Measurements from ENCODE around the gene SLC7A6OS. TPM values are rescaled to one million over a fixed set of nuclear protein-coding genes. Genes with fewer than 3 reads are reported as not detected.

The SLC7A6OS gene
- total and polyA plus RNA-seq, 2 experiments from 2014 or later: 8.8 to 18.9 TPM

- no peaks in the 10 kb centered on the region for H3K9me2 ChIP-seq (replicated peaks; ENCODE audit: insufficient read depth)
- no peak overlapping the region for H2AFZ ChIP-seq
- no peaks in the 10 kb centered on the region for H3K27me3 ChIP-seq
- WGBS (ENCODE audit: low lambda C conversion rate, missing lambda C conversion rate): 90% methylated on average over 7 of the region's 7 CpGs
- no peaks in the 10 kb centered on the region for H3K36me3 ChIP-seq (replicated peaks; ENCODE audit: insufficient read depth, low read depth)
- no peak overlapping the region for H3K4me3 ChIP-seq
- H3K27ac ChIP-seq: no peak overlapping the region
- H3K4me1 ChIP-seq (ENCODE audit: insufficient read depth): no peaks in the 10 kb centered on the region
- no peak for DNase-seq (ENCODE audit: low spot score)
- H4K20me1 ChIP-seq (ENCODE audit: insufficient read depth, poor library complexity, severe bottlenecking): no peaks in the 10 kb centered on the region
- H3K79me2 ChIP-seq: no peaks in the 10 kb centered on the region
- TF ChIP-seq EZH2phosphoT487 (IDR thresholded peaks at IDR 0.05; ENCODE audit: low read depth, severe bottlenecking, unreplicated experiment): no peak
- no peak for TF ChIP-seq EZH2 (IDR thresholded peaks at IDR 0.05; ENCODE audit: borderline replicate concordance)
- no peak for TF ChIP-seq CTCF (IDR thresholded peaks at IDR 0.05; ENCODE audit: poor library complexity)
- no peak overlapping the region for H3K4me2 ChIP-seq
- H3K9me3 ChIP-seq (ENCODE audit: low read depth): no peaks in the 10 kb centered on the region
These were observed 31.9 kb upstream of the SLC7A6OS start for GRCh38 chr16:68342620-68343019.

GRCh38 chr16:68339214-68339613 lies 28.5 kb upstream of the SLC7A6OS start:
- H3K9me3 ChIP-seq (ENCODE audit: low read depth): no peaks in the 10 kb centered on the region
- H3K9me2 ChIP-seq (replicated peaks; ENCODE audit: insufficient read depth): no peaks in the 10 kb centered on the region
- no peak overlapping the region for H2AFZ ChIP-seq
- no peak for TF ChIP-seq EZH2phosphoT487 (IDR thresholded peaks at IDR 0.05; ENCODE audit: low read depth, severe bottlenecking, unreplicated experiment)
- H3K4me1 ChIP-seq (ENCODE audit: insufficient read depth): no peaks in the 10 kb centered on the region
- no peaks in the 10 kb centered on the region for H3K36me3 ChIP-seq (replicated peaks; ENCODE audit: insufficient read depth, low read depth)
- H4K20me1 ChIP-seq (ENCODE audit: insufficient read depth, poor library complexity, severe bottlenecking): no peaks in the 10 kb centered on the region
- H3K4me2 ChIP-seq: no peak overlapping the region
- H3K27me3 ChIP-seq: no peaks in the 10 kb centered on the region
- H3K79me2 ChIP-seq: no peaks in the 10 kb centered on the region
- no peak overlapping the region for H3K4me3 ChIP-seq
- 95% methylated on average over 13 of the region's 13 CpGs for WGBS (ENCODE audit: low lambda C conversion rate, missing lambda C conversion rate)
- H3K27ac ChIP-seq: no peak overlapping the region
- no peak for DNase-seq (ENCODE audit: low spot score)

DNA sequence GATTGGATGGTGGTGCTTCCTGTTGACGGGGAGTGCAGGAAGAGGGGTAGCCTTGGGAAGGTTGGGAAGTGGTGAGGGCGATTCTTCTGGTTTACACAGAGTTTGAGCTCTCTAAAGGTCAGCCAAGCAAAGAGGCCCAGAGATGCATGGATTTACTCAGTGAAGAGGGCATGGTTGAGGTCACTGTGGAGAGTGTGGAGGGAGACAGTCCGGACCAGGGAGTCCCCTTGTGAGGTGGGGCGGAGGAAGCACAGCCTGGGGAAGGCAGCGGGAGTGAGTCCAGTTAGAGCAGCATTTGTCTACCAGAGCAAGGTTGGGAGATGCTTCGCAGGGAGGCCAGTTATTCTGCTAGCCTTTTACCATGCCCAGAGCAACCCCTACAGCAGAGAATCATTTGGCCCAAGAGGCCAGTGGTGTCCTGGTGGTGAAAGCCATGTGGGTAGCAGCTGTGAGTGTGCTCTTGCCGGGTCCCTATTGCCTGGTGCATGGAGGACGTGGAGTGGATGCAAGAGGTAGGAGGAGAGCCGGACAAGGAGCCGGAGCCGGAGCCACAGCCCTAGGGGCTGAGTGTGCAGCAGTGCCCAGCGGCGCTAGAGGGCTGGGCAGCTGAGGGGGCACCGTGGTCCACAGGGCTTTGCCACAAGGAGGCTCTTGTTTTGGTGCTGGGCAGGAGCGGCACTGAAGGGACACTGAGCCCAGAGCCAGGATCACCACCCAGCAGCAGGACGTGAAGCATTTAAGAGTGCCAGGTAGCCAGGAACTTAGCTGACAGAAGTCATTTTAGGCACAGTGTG lies 27.8 kb upstream of the SLC7A6OS start:
- Histone ChIP-seq H3K9me2 (replicated peaks; ENCODE audit: insufficient read depth) (no peaks in the 10 kb centered on the region), H3K36me3 (replicated peaks; ENCODE audit: insufficient read depth, low read depth) (no peaks in the 10 kb centered on the region), H3K27ac (no peak overlapping the region), H3K4me3 (no peak overlapping the region), H3K79me2 (no peaks in the 10 kb centered on the region), H3K9me3 (ENCODE audit: low read depth) (no peaks in the 10 kb centered on the region), H3K27me3 (no peaks in the 10 kb centered on the region), H3K4me2 (no peak overlapping the region), H3K4me1 (ENCODE audit: insufficient read depth) (peaks cover under 1% of the 10 kb centered on the region), H2AFZ (no peak overlapping the region), H4K20me1 (ENCODE audit: insufficient read depth, poor library complexity, severe bottlenecking) (no peaks in the 10 kb centered on the region)
- no peak for DNase-seq (ENCODE audit: low spot score)
- WGBS (ENCODE audit: low lambda C conversion rate, missing lambda C conversion rate): 97% methylated on average over 16 of the region's 16 CpGs
- TF ChIP-seq EZH2 (IDR thresholded peaks at IDR 0.05; ENCODE audit: borderline replicate concordance) (no peak), CTCF (IDR thresholded peaks at IDR 0.05; ENCODE audit: poor library complexity) (no peak), EZH2phosphoT487 (IDR thresholded peaks at IDR 0.05; ENCODE audit: low read depth, severe bottlenecking, unreplicated experiment) (no peak)

- DNase-seq (ENCODE audit: low spot score): no peak
- Histone ChIP-seq H3K27ac (no peak overlapping the region), H3K27me3 (no peaks in the 10 kb centered on the region), H4K20me1 (ENCODE audit: insufficient read depth, poor library complexity, severe bottlenecking) (no peaks in the 10 kb centered on the region), H3K36me3 (replicated peaks; ENCODE audit: insufficient read depth, low read depth) (no peaks in the 10 kb centered on the region), H3K9me2 (replicated peaks; ENCODE audit: insufficient read depth) (no peaks in the 10 kb centered on the region), H2AFZ (no peak overlapping the region), H3K9me3 (ENCODE audit: low read depth) (no peaks in the 10 kb centered on the region), H3K4me2 (no peak overlapping the region), H3K79me2 (no peaks in the 10 kb centered on the region), H3K4me1 (ENCODE audit: insufficient read depth) (peaks cover 19% of the 10 kb centered on the region), H3K4me3 (no peak overlapping the region)
- 85% methylated on average over 5 of the region's 5 CpGs for WGBS (ENCODE audit: low lambda C conversion rate, missing lambda C conversion rate)
- TF ChIP-seq CTCF (IDR thresholded peaks at IDR 0.05; ENCODE audit: poor library complexity): no peak
- TF ChIP-seq EZH2 (IDR thresholded peaks at IDR 0.05; ENCODE audit: borderline replicate concordance): no peak
- TF ChIP-seq EZH2phosphoT487 (IDR thresholded peaks at IDR 0.05; ENCODE audit: low read depth, severe bottlenecking, unreplicated experiment): no peak
These were observed 24.4 kb upstream of the SLC7A6OS start for GRCh38 chr16:68335175-68335574.
